Activated T-cell treated with anti-CD3 and anti-CD28 coated beads for 1 hour (primary cell): ENCODE results near the gene SDCCAG8.

Source experiments
- DNase-seq: peaks from one replicate; pipeline ENCODE4 v3.0.0-alpha.2; 2020; ENCODE audit warnings: low read depth

Gene SDCCAG8

GRCh38 chr1:243390162-243390791 is 134.4 kb downstream of the SDCCAG8 start:
- no peak for DNase-seq

- DNase-seq = no peak
These were observed 135.5 kb downstream of the SDCCAG8 start for GRCh38 chr1:243391355-243391754.

DNA sequence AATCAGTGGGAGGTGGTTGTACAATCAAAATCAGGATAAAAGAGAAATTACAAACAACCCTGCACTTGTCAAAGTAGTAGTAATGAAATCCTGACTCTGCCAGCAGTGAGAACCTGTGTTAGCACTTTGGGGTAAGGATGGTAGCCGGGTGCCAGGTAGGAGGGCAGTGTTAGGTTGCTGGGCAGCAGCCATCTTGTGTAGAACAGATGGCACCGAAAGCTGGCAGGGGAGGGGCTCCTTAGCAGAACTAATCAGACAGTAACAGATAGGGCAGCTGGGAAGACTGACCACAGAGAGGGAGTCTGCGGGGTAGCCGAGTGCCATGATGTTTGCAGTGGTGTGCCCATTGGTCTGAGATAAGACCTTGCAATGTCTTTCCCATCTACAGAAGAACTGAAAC is 137.3 kb downstream of the SDCCAG8 start:
- no peak for DNase-seq

- no peak for DNase-seq
These were observed 138.2 kb downstream of the SDCCAG8 start for GRCh38 chr1:243394066-243394465.

DNA sequence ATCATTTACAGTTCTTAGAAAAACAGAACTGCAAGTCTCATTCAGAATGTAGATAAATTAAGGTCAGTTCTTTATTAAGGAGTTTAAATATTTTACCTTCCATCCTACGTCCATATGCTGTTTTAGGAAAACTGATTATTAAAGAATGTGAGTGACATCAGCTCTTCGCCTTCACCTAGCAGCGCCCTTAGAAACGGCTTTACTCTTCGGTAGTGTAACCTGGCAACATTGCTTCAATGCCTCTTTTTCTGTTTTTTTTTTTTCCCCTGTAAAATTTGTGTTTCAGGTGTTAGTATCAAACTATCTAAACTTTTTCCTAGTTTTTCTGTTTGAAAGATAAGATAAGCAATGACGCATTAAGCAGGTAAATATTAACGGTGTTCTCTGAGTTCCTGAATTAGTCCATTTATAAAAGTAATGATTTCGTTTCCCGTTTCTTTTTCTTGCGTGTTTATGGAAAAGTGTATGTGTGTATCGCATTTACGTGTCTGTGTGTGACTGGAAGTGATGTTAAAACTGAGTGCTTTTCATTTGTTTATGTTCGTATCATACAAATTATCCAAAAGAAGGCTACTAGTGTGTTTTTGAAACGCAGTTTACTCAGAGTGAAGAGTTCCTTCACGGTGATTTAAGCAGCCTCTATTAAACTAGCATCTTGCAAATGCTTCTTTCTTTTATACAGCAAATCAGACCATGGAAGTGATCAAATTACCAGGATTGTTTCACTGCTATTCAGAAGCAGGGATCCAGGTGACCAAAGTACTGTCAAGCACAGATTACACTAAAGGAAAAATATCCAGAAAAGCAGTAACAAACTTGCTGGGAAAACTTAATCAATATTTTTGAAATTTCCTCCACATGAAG is 139.0 kb downstream of the SDCCAG8 start:
- no peak for DNase-seq

GRCh38 chr1:243396424-243396823 is 140.6 kb downstream of the SDCCAG8 start:
- DNase-seq = no peak

DNA sequence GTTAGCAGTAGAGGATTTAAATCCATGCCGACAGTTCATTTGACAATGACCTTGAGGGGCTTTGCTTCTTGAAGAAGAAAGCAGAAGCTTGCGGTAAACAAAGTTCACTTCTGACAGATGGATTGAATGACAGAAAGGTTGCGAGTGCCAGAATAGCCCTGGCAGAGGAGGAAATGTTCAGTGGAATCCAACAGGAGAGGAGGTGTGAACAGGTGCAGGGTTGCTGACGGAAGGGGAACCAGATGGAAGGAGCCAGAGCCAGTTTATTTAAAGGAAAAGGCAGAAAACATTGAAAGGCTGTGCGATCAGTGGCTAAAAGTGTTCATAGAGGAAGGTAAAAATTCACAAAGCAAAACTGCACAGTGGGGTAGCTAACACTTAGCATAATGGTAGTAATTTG is 141.0 kb downstream of the SDCCAG8 start:
- DNase-seq = no peak

DNA sequence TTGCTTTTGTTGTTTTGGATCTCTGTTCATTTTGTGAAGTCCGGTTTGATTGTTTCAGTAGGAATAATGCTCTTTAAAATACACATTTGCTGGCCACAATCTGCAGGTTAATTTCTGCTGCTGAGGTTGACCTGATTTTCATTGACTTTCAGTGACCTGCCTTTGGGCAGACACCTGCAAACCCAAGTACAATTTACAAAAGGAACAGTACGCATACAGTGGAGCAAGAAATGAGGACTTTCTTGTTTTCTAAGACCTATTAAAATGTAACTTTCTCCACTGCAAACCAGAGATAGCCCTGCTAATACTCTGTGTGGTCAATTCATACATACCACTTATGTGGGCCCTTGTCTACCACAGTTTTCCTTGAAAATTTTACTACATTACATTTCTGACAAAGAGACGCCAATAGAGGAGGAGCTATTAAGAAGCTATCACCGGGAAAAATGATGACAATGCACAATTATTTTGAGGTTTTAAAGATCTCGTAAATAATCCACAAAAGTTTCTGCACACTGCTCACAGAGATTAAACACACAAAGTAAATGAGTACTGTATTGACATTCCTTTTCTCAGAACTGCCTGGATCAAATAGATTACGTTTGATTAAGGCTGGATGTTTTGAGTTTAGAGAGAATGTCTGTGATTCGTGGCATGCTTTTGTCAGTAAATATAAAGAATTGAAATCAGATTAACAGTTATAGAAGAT is 141.9 kb downstream of the SDCCAG8 start:
- no peak for DNase-seq

- DNase-seq = no peak
These were observed 143.8 kb downstream of the SDCCAG8 start for GRCh38 chr1:243399561-243400155.

DNA sequence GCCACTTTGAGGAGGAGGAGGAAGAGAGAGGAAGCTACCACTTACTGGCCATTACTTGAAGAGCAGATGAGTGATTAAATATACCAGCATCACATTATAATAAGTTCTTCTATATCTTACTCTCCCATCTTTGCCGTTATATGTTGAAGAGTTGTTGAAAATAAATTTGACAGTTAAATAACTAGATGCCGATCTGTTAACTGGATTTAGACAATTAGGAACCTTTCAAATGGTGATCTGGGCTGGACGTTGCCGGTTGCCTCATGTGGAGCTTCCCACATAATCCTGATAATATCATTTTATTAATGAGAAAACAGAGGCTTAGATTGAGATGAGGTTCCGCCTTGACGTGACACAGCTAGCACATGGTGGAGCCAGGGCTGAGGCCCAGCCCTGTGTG is 147.0 kb downstream of the SDCCAG8 start:
- no peak for DNase-seq

GRCh38 chr1:243406424-243406823 is 150.6 kb downstream of the SDCCAG8 start:
- DNase-seq = no peak

- DNase-seq = no peak
These were observed 151.6 kb downstream of the SDCCAG8 start for GRCh38 chr1:243407284-243408018.

DNA sequence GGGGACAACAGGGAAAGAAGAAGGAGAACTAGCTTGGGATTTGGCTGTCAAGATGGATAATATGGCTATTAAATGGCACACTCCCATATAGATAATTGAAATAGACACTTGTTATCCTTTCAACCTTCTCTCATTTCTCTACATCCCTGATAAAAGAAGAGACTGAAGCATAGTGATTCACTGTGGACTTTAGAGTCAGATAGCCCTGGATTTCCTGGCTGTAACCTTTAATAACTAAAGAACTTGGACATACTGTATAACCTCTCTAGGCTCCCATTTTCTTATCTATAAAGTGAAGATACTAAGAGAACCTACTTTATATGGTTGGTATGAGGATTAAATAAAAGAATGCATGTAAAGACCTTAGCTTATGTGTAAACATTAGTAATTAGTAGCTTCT is 152.6 kb downstream of the SDCCAG8 start:
- no peak for DNase-seq

DNA sequence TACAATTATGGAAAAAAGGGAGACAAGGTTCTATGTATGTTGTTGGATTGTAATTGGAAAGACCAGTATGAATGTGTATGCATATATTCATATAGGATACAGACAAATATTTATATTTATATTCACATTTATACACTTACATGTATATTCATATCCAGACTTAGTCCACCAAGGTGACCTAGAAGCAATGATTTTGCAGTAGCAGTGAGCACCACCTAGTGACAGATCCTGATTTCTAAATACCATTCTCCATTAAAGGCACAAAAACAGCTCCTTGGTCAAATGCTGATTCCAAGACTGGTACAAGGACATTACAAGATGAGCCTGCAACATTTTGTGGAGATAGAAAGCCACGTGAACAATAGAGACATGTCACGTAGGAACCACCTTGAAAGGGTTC is 153.4 kb downstream of the SDCCAG8 start:
- no peak for DNase-seq

GRCh38 chr1:243411472-243411871 is 155.6 kb downstream of the SDCCAG8 start:
- no peak for DNase-seq

DNA sequence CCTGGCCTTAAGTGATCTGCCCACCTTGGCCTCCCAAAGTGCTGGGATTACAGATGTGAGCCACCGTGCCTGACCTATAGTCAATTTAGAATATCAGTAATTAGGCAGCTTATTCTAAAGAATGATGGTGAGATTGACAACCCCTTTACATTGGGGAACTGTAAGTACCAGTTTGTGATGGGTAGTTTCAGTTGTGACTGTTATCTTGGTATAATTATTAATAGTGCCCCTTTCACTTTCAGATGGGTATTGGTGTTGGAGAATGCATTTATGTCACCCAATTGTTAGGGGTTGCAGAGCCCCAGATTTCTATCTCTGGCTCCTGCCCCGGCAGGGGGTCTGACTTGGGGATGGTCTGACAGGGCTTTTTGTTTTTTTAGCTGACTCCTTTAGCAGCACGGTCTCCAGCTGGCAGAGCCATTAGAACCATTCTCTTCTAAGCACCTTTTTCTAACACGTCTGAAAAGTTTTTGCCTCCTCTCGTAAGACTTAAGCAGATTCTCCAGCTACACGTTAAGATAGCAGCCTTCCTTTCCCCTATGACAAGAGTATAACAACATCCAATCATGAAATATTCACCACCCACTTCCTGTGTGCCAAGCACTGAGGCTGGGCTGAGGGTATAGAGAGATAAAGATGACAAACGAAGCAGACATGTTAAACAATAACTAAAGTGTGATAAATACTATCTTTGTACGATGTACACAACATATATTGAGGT is 157.8 kb downstream of the SDCCAG8 start:
- DNase-seq = no peak

GRCh38 chr1:243414152-243414494 is 158.3 kb downstream of the SDCCAG8 start:
- no peak for DNase-seq

DNA sequence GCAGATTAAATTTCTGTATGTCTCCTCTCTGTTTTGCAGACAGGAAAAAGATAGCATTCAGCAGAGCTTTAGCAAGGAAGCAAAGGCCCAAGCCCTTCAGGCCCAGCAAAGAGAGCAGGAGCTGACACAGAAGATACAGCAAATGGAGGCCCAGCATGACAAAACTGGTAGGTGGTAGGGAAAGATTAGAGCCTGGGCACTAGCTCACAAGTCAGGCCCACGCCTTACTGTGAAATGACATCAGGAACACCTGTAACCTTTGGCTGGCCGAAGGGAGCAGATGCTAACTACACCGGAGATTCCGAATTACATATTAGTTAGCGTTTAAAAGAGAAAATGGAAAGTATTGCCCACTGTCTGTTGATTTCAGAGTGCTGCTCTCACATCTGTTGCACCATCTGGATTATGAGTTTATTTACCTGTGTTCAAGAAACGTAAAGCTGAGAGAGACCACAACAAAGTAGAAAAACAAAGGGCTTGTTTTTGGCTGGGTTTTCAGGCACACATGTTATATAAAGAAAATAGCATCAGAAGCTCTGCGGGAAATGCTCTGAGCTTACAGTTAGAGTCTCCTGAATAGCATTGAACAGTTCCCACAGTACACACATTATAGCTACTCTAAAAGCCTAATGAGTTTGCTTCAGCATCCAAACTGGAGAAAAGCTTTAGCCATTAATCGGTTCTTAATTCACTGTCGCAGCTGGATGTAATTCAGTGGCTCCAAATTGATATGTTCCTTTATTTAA is 160.0 kb downstream of the SDCCAG8 start:
- no peak for DNase-seq

GRCh38 chr1:243416495-243416894 is 160.7 kb downstream of the SDCCAG8 start:
- DNase-seq = no peak
